Smooth muscle cell (in vitro differentiated cells): ENCODE results near the gene SERPINA7. TPM values are rescaled to one million over a fixed set of nuclear protein-coding genes. Genes with fewer than 3 reads are reported as not detected.

Experiments used
- DNase-seq: peaks from one replicate; lab custom pipeline; 2025; ENCODE audit not compliant: unreplicated experiment; lab: John Stamatoyannopoulos, UW
- H2AFZ ChIP-seq: fragments of 200-600 bp; sonication (generic); 2 replicates; pipeline ENCODE4 v1.6.0; 2016; ENCODE audit warnings: antibody characterized with exemption, low read depth, mild to moderate bottlenecking
- H3F3A ChIP-seq: fragments of 200-600 bp; sonication (generic); 2 replicates; pipeline ENCODE4 v1.6.0; 2017; ENCODE audit warnings: antibody characterized with exemption, low read depth
- H3K27ac ChIP-seq: fragments of 200-600 bp; sonication (generic); 2 replicates; pipeline ENCODE4 v1.5.1; 2016; ENCODE audit warnings: low read depth, mild to moderate bottlenecking
- H3K27me3 ChIP-seq: fragments of 200-600 bp; sonication (generic); 2 replicates; pipeline ENCODE4 v1.6.1; 2016; ENCODE audit warnings: low read depth, mild to moderate bottlenecking
- H3K36me3 ChIP-seq: fragments of 200-600 bp; sonication (generic); 2 replicates; pipeline ENCODE4 v1.5.1; 2016; ENCODE audit warnings: low read depth
- H3K4me1 ChIP-seq: fragments of 200-600 bp; sonication (generic); 2 replicates; pipeline ENCODE4 v1.5.1; 2016; ENCODE audit warnings: low read depth
- H3K4me2 ChIP-seq: fragments of 200-600 bp; sonication (generic); 2 replicates; pipeline ENCODE4 v1.6.0; 2016; ENCODE audit warnings: mild to moderate bottlenecking
- H3K4me3 ChIP-seq: fragments of 200-600 bp; sonication (generic); 2 replicates; pipeline ENCODE4 v1.5.1; 2016; ENCODE audit warnings: mild to moderate bottlenecking
- H3K79me2 ChIP-seq: fragments of 200-600 bp; sonication (generic); 2 replicates; pipeline ENCODE4 v1.6.0; 2016; ENCODE audit warnings: low read depth, mild to moderate bottlenecking
- H3K9ac ChIP-seq: fragments of 200-600 bp; sonication (generic); 2 replicates; pipeline ENCODE4 v1.6.0; 2016; ENCODE audit warnings: low read depth
- H3K9me3 ChIP-seq: fragments of 200-600 bp; sonication (generic); replicated peaks from 2 replicates; pipeline ENCODE4 v1.5.1; 2016; ENCODE audit warnings: low read depth
- H4K20me1 ChIP-seq: fragments of 200-600 bp; sonication (generic); 2 replicates; pipeline ENCODE4 v1.6.0; 2016; ENCODE audit warnings: low read depth
- WGBS: methylation state at CpG from one replicate; pipeline ENCODE4 v1.1.7; 2016; ENCODE audit warnings: low lambda C conversion rate; 5-methylcytosine and 5-hydroxymethylcytosine counted together
- polyA plus RNA-seq: library from polyadenylated mRNA; unstranded; fragments of >200 nt; fragmentation: Nextera tagmentation; extraction: Ambion mirVana; gene quantifications from 2 replicates; pipeline ENCODE4 v1.2.1, GENCODE V29; 2016
- total RNA-seq: library from RNA; depleted of rRNA; stranded (reverse); fragments of >200 nt; gene quantifications from 2 replicates; pipeline ENCODE4 v1.2.3, GENCODE V29; 2014
- TF ChIP-seq, protein P1 (sequence below): fragments of 200-600 bp; sonication (generic); IDR thresholded peaks from 2 replicates; pipeline ENCODE4 v1.5.1; 2017; ENCODE audit warnings: borderline replicate concordance, mild to moderate bottlenecking, antibody characterized with exemption; ENCODE audit not compliant: insufficient read depth, poor library complexity, severe bottlenecking

SERPINA7 gene
- total and polyA plus RNA-seq, 2 experiments from 2014 or later, result not detected

DNA sequence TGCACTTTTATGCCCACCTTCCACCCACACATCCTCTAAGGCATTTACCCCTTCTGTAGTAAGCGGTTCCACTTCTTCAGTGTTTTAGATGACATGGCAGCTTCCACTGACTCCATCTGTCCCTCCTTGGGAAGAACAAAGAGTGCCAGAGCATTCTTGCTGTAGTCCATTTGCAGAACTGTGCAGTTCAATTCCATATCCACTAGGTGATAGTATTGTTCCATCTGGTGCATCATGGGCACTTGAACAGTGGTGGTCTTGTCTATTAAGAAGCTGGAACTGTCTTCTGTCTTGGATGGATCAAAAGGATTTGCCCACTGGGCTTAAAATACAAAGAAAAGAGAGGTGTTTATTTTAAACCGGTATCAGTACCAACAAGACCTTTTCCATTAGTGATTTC lies 3.5 kb downstream of the SERPINA7 start:
- no peak overlapping the region for H3K9ac ChIP-seq
- H3K4me2 ChIP-seq, result no peak overlapping the region
- no peak overlapping the region for H3K27ac ChIP-seq
- H3K79me2 ChIP-seq, result no peaks in the 10 kb centered on the region
- no peak overlapping the region for H2AFZ ChIP-seq
- H3K36me3 ChIP-seq, result no peaks in the 10 kb centered on the region
- no peaks in the 10 kb centered on the region for H4K20me1 ChIP-seq
- WGBS, result 61% methylated on average over 2 of the region's 2 CpGs
- no peaks in the 10 kb centered on the region for H3K27me3 ChIP-seq
- TF ChIP-seq, protein P1, sequence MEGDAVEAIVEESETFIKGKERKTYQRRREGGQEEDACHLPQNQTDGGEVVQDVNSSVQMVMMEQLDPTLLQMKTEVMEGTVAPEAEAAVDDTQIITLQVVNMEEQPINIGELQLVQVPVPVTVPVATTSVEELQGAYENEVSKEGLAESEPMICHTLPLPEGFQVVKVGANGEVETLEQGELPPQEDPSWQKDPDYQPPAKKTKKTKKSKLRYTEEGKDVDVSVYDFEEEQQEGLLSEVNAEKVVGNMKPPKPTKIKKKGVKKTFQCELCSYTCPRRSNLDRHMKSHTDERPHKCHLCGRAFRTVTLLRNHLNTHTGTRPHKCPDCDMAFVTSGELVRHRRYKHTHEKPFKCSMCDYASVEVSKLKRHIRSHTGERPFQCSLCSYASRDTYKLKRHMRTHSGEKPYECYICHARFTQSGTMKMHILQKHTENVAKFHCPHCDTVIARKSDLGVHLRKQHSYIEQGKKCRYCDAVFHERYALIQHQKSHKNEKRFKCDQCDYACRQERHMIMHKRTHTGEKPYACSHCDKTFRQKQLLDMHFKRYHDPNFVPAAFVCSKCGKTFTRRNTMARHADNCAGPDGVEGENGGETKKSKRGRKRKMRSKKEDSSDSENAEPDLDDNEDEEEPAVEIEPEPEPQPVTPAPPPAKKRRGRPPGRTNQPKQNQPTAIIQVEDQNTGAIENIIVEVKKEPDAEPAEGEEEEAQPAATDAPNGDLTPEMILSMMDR, result peak; percentile 25
- no peaks in the 10 kb centered on the region for H3K4me1 ChIP-seq
- no peak overlapping the region for H3K4me3 ChIP-seq
- H3K9me3 ChIP-seq, result no peaks in the 10 kb centered on the region
- H3F3A ChIP-seq, result no peaks in the 10 kb centered on the region
- DNase-seq, result no peak

GRCh38 chrX:106023947-106024346 lies 14.6 kb downstream of the SERPINA7 start:
- no peaks in the 10 kb centered on the region for H3F3A ChIP-seq
- H3K4me1 ChIP-seq, result no peaks in the 10 kb centered on the region
- no peak overlapping the region for H3K4me2 ChIP-seq
- H3K9ac ChIP-seq, result no peak overlapping the region
- H3K4me3 ChIP-seq, result no peak overlapping the region
- TF ChIP-seq, protein P1, result no peak
- no peak overlapping the region for H3K27ac ChIP-seq
- H3K79me2 ChIP-seq, result no peaks in the 10 kb centered on the region
- H2AFZ ChIP-seq, result no peak overlapping the region
- 78% methylated on average over 4 of the region's 4 CpGs for WGBS
- H3K36me3 ChIP-seq, result no peaks in the 10 kb centered on the region
- no peak for DNase-seq
- H4K20me1 ChIP-seq, result no peaks in the 10 kb centered on the region
- no peaks in the 10 kb centered on the region for H3K9me3 ChIP-seq
- H3K27me3 ChIP-seq, result no peaks in the 10 kb centered on the region

DNA sequence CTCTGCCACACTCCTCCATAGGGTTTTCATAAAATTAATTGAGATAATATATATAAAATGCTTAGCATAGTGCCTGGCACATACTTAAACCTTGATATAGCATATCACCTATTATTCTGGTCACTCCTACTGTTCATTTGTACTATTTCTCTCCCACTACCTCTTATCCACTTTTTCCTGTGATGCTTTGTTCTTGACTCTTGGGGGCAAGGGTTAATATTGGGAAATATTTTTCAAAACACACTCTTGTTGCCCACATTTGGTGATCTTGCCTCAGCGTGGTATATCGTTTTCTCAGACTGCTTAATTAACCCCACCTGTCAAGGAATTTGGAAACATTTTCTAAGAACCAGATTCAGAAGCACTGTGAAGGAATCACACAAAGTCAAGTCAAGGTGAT lies 16.3 kb downstream of the SERPINA7 start:
- Histone ChIP-seq H3K4me3 (no peak overlapping the region), H3K27ac (no peak overlapping the region), H3K79me2 (no peaks in the 10 kb centered on the region), H4K20me1 (no peaks in the 10 kb centered on the region), H3K9ac (no peak overlapping the region), H3K4me1 (no peaks in the 10 kb centered on the region), H3K9me3 (no peaks in the 10 kb centered on the region), H3K4me2 (no peak overlapping the region), H3K36me3 (no peaks in the 10 kb centered on the region), H3K27me3 (no peaks in the 10 kb centered on the region), H3F3A (no peaks in the 10 kb centered on the region), H2AFZ (no peak overlapping the region)
- TF ChIP-seq, protein P1, result no peak
- WGBS, result 80% methylated on average over 2 of the region's 2 CpGs
- DNase-seq, result no peak

- WGBS, result 25% methylated on average over 1 of the region's 1 CpG
- DNase-seq, result no peak
- Histone ChIP-seq H4K20me1 (no peaks in the 10 kb centered on the region), H3F3A (no peaks in the 10 kb centered on the region), H3K79me2 (no peaks in the 10 kb centered on the region), H3K4me1 (no peaks in the 10 kb centered on the region), H3K36me3 (no peaks in the 10 kb centered on the region), H2AFZ (no peak overlapping the region), H3K4me2 (no peak overlapping the region), H3K27me3 (no peaks in the 10 kb centered on the region), H3K9me3 (no peaks in the 10 kb centered on the region), H3K4me3 (no peak overlapping the region), H3K9ac (no peak overlapping the region), H3K27ac (no peak overlapping the region)
- TF ChIP-seq, protein P1, result no peak
Observed at GRCh38 chrX:106014119-106014775, 24.3 kb downstream of the SERPINA7 start.
